Measurements from ENCODE around the gene SGCD.
A peak's percentile ranks its signal among the peaks of the same experiment; 100 is the strongest.

The SGCD gene

DNA sequence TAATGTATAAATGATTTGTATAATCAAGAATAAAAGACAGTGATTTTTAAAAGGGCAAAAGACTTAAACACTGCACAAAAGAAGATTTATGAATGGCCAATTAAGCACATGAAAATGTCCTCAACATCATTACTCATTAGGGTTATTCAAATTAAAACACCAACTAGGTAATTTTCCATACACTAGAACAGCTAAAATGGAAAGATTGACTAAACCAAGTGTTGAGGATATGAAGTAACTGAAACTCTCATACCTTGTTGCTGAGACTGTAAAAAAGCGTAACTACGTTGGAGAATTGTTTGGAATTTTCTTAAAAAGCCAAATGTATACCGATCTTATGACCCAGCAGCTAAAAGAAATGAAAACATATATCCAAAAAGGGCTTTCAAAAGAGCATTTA, 144.9 kb downstream of the SGCD start:
- DNase-seq = no peak

DNA sequence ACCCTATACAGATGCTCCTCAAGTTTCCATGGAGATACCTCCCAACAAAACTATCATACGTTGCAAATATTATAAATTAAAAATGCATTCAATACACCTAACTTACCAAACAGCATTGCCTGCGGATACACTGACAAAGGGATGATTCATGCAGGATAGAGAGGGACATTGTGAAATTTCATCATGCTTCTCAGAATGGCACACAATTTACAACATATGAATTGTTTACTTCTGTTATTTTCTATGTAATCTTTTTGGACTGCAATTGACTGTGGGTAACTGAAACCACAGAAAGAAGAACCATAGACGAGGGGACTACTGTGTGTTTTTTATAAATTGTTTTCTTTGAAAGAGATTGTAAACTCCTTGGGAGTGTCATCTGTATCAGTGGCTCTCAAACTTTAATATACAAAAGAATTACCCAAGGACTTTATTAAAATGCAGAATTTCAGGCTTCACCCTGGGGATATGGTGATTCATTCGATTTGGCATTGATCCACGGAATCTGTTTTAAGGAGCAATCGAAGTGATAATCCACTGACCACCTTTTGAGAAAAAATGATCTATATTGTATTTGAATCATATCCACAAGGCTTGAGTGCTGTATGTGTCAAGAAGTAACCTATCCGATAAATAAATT, 146.4 kb downstream of the SGCD start:
- no peak for DNase-seq

DNA sequence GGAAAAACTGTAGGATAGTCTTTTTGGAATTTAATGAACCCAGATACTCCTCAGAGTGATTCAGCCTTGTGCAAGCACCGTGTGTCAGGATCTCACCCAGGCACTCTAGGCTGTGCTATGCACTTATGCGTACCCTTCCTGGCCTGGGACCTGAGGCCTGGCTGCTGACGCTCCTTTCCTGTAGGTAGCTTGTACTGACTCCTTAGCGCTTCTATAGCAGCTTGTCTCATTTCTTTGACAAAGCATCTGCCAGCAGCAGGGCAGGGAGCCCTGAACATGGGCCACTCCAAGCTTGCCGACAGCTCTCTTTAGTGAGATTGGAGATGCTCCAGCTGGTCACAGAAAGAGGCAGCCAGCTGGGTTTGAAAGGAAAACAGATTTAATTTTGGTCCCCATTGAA, 147.3 kb downstream of the SGCD start:
- peak; percentile 61 for DNase-seq

DNA sequence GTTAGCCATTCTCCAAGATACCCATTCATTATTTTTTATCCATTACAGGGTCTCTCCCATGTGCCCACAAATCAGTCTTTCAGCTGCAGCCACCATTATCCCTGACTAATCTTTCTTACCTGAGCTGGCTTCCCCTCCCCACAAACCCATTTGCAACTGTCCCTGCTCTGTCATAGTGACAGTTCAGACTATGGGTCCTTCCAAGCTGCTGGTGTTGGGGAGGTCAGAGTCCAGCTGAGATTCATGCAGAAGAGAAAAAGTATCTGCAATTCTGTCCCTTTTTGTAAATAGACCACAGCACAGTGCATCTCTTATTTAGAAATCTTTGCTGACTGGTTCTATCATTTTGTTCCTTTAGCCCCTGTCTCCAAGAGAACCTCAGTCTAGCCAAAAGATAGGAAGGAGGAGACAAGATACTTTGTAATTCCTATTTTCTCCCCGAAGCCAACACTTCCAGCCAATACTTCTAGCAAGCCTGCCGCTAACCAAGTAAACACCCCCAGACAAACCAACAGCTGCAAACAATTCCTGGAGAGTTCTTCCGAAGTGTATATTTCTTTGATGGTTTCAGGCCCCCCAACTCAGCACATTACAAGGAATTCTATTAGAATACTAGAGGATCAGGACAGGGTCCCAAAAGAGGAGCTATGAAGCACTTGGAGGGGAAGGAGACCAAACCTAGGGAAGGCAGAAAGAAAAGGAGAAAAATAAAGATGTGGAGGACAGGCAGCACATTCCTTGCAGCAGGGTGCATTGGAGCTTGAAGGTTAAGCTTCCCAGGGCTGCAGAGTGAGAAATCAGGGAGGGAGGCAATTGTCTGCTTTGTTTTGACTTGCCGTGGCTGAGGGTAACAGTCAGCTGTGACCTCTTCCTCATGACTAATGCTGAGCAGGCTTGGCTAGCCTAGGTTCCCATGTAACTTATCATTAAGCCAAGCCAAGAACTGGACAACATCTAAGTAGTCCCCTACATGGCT, 148.5 kb downstream of the SGCD start:
- peak; percentile 75 for DNase-seq

DNA sequence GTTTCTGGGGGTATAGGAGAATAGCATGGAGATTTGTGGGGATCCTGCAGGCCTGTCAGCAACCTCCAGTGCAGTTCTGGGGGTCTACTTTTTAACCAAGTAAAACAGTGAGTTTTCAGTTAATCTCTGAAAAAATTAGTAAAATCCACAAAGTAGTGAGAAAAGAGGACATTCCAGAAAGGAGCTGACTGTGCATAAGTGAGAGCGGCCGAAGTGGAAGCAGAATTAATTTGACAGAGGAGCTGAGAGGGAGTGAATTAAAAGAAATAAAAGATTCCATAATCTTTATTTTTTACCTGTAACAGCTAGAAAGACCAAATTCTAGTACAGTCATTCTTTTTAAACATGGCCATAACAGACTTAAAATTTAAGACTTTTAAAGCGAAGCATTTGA, 149.2 kb downstream of the SGCD start:
- DNase-seq = peak; percentile 43

DNA sequence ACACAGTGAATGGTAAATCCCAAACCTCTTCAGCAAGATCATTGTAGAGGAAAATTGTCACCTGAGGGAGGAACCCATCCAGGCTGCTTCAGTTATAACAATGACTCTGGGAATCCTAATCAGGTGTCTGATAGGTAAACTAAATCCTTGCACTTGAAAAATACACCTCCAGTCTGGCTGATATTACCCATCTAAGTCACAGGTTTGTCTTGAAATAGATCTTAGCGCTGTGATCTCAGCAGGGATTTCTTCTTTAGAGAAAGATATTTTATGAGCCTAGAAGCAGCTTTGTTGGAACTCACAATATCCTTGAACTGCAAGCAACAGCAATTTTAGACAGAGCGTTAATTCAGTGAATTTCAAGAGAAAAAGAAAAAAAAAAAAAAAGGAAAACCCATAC, 149.7 kb downstream of the SGCD start:
- no peak for DNase-seq

DNA sequence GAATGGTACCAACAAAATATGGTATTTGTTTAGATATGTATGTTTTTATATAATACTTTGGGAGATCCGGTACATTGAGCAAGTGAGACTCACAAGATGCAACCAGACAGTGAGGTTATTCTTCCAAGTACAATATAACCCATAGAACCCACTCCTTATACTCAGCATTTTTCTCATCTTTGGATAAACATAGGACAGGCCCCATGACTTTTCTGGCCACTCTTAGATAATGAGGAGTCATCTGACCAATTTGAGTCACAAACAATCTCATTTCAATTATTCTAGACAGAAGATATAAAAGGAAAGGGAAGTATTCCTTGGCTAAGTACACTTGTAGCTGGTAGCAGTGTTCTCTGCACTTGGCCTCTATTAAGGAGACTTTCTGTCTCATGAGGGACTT, 150.2 kb downstream of the SGCD start:
- DNase-seq = no peak

DNA sequence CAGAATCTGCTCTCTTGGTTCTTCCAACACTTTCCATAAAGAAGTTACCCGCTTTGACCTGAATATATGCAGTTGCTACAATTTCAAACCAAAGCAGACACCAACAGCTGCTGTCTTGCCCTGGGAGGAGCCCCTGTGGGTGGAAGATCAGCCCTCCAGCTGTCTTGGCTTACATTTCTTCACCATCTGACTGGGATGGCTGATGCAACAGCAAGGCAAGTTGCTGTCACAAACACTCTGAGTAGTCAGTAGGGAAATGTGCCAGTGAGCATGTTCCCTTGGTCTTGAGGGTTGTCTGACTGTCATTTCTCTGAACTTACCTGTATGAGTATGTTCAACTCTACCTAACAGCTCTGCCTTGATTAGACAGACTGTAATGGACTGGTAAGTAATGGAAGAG, 152.9 kb downstream of the SGCD start:
- no peak for DNase-seq

DNA sequence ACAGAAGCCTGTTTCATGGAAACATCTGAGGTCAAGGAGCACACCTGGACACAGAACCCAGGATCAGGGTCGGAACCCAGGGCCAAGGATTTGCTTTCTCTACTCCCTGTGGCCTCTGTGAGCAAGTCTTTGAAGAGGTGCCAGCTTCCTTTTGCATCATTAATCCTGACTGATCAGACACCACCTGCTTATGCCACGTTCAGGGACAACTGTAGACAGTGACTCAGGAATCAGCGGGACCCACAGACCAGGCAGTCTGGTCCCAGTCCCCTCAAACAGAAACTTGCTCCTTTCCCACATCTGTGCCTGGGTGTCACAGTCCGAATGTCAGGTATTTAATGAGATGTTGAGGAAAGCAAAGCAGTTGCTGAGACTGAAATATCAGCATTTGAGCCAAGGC, 154.8 kb downstream of the SGCD start:
- no peak for DNase-seq

DNA sequence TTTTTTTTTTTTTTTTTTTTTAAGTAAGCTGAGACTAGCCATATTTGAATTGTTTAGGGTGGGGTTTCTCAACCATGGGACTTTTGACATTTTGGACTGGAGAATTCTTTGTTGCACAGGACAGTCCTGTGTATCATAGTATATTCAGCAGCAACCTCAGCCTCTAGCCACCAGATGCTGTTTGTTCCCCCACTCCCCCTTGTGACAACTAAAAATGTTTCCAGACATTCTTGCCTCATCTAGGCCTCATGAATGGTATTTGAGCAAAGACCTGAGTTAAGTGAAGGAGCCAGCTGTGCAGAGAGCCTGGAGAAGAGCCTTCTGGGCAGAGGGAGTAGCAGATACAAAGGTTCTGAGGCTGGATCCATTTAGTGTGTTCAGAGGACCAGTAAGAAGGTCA, 155.9 kb downstream of the SGCD start:
- no peak for DNase-seq

DNA sequence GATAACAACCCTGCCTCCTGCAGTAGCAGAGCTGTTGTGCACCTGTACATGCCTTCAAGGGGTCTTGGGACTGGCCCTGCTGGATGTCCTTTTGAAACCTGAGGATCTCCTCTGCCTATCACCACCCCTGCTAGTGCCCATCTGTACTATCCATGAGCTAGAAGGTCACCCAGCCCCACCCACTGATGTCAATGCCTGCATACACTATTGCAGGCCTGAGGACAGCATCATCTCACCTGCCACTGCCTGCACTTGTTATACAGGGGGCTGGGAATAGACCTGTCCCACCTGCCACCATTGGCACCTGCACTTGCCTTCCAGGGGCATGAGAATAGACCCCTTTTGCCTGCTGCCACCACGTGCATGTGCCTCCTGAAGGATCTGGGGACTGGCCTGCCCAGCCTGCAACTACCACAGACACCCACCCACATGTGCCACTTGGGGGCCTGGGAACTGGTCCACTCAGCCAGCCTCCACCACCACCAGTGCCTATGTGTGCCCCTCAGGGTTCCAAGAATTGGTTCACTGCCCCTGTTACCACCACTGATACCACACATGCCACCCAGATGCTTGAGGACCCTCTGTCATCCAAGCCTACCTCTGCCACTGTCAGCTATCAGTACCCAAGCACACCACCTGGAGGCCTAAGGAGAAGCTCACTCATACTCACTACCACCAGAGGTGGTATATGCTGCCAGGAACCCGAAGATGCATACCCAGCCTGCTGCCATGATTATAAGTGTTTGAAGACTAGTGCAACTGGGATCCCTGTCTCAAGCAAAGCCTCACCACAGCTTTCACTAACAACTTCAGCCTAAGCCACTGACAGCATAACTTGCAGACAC, 159.7 kb downstream of the SGCD start:
- DNase-seq = no peak

DNA sequence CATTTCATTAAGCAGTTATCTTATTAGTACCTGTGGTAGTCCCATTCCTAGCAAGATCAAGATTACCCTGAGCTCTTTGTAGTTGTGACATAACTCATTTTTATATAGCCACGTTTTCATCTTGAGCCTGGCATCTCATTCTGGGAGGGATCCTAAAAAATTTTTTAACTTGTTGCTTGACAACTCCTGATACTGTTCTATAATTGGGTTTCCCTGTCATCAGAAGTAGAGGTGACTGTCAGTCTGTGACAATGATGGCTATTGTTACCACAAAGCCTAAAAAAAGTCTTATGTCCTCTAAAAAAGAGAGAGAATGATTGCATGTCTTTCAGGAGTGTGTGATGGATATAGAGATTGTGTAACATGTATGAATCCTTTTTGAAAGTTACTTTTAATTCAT, 164.8 kb downstream of the SGCD start:
- no peak for DNase-seq

DNA sequence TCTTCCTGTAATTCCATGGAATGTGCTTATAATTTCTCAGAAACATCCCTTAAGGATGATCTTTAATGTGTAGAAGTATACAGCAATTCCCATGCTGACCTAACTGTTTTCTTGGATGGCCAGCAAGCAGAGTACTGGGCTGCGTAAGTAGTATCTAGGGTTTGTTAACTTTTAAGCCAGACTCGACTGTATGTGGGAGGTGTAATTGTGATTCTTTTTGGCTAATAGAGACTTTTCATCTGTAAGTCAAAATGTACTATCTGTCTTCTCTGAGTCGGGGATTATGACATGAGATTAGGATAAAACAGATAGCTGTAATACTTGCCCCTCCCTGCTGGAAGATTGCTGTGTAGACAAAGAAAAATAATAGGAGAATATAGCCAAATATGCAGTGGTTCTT, 169.3 kb downstream of the SGCD start:
- no peak for DNase-seq

DNA sequence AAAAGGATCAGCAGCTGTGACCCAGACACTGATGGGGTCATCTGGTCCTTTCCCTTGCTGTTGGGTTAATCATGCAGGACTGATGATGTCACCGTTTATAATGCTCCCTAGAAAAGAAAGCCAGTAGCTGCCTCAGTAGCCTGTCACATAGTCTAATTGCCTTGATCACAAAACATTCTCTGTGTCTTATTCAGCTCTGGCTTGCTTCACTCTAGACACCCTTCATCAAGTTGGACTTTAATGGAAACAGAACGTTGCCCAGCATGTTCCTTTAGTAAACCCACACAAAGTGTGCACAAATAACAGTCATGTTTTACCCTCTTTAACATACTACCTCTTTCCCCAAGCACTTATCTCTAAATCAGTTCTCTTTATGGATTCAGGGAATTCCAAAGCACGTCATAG, 170.8 kb downstream of the SGCD start:
- peak; percentile 84 for DNase-seq

DNA sequence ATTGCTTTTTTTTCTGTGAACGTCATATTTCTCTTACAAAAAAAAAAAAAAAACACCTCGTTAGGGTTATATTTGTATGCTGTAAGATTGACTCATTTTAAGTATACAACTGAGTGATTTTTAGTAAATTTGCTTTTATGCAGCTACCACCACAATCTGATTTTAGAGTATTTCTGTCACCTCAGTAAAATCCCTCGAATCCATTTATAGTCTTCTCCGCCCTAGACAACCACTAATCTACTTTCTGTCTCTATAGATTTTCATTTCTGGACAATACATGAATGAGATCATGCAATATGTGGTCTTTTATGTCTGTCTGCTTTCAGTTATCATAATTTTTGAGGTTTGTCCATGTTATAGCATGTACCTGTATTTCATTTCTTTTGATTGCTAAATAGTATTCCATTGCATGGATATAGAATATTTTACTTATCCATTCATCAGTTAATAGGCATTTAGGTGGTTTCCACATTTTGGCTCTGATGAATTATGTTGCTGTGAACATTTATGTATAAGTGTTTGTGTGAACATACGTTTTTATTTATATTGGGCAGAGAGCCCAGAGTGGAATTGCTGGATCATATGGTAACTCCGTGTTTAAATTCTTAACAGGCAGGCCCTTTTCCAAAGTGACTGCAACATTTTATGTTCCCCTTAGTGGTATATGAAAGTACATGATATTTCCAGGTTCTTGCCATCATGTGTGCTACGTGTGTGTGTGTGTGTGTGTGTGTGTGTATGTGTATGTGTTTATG, 171.4 kb downstream of the SGCD start:
- peak; percentile 35 for DNase-seq

DNA sequence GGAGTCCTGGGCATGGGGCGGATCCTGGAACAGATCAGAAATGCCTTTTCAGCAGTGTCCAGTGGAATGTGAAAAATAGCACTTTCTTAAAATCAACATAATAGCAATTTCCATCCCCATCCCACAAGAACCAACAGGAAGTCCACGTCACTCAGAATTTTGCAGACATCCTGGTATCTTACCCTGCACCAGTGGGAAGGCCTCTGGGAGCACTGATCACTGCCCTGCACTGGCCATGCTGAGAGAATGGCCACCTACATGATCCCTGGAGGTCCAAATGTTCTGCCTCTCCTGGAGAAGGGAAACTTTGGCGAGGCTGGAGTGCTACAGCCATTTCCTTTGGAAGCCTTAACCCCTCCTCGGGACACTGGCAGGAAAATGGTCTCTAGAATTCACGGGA, 173.8 kb downstream of the SGCD start:
- no peak for DNase-seq

DNA sequence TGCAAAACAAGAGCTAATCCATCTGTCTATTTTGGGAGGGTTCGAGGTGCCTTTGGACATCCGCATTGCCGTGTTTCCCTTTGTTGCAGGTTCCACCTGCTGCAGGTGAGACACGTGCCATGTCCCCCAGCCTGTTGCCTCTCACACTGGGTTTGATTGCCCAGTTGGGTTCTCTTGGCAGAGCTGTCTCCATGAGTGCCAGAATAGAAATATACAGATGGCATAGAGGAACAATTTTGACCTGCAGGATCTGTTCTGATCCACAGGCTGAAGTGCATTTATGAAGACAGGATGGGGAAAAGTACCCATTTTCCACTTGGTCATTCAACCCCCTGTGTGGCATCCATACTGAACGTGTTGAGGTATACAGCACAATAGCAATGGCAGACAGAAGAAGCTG, 178.1 kb downstream of the SGCD start:
- no peak for DNase-seq

DNA sequence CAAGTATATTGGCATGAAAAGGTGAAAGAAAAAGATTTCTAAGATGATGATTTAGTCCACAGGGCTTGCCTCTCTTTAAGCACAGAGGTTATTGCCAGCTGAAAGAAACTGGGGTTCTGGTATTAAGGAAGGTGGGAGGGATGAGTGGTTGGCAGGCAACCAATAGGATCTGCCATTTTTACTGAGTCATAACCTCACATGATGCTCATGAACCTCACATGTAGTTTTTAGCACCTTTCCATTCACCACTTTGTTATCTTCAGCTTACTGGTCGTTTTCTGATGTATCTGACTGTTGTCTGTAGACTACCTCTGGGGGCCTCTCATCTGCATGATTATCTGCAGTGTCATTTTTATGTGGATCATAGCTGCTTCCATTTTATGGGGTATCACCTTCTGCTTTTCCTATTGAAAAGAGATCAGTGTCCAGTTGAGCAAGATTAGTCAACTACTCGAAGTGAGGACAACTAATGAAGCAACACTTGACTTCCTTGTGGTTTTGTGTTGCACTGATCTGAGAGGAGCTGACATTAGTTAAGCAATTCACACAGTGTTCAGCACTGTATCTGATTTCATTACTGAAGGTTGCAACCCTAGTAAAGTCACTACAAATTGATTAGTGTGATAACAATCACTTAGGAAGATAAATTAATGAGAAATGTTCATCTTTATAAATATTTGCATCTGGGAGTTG, 186.3 kb downstream of the SGCD start:
- no peak for DNase-seq

DNA sequence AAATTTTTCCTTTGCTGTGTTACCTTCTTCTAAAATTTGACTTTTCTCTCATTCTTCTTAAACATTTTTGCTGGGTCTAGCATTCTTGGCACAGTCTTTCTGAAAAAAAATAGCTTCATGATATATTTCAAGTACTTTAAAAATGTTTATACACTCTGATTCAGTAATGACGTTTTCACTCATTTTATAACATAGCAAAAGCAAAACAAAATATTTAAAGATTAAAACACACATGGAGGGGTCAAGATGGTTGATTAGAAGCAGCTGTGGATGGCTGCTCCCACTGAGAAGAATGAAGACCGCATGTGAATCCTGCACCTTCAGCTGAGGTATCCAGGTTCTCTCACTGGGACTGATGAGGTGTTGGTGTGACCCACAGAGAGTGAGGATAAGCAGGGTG, 188.2 kb downstream of the SGCD start:
- DNase-seq = no peak

DNA sequence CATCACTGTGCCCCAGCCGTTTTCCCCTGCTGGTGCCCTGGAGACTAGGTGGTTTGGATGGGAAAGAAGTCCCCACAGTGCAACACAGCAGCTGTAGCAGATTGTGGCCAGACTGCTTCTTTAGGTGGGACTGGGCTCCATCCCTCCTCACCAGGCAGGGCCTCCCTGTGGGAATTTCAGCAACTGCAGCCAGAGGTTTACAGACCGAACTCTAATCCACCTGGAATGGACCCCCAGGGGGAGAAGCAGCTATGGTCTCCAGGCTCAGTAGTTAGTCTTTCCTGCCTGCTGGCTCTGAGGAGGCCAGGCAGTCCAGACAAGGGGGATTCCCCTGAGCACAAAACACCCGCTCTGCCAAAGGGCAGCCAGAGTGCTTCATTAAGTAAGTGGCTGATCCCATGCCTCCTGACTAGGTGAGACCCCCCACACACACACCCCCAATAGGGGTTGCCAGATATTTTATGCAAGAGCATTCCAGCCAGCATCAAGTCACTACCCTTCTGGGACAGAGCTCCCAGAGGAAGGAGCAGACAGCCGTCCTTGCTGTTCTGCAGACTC, 188.9 kb downstream of the SGCD start:
- DNase-seq = no peak

DNA sequence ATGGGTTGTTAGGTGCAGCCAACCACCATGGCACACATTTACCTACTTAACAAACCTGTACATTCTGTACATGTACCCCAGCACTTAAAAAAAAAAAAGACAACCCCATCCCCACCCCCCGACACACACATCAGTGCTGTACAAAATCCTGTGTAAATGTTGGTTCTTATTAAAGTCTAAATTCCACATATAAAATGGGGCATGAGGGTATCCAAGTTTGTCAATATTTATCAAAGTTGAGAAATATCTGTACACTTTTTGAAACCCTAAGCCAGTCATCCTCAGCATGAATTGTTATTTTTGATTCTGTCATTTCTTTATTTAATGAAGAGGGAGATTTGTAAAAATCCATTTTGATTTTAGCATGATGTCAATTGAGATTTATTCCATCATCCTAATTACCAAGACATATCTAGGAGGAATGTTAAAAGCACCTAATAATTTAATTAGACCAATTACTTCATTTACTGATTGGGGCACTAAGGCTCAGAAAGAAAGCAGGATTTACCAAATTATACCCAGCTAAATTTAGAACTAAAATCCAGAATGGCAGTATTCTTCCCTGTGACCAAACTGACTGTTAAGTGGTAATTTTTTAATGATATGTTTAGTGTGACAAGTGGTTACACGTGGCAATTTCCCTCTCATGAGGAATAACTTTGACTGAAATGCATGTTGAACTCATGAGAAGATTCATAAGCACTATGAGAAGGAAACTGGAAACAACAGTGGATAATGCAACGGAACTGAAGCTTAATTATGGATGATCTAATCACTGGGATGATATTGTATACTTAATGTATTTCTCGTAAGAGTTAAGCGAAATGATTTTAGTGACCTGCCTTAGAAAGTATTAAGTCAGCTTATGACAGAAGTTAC, 195.9 kb downstream of the SGCD start:
- DNase-seq = no peak
